ENCODE results near the gene TTLL1.

TTLL1 gene

DNA sequence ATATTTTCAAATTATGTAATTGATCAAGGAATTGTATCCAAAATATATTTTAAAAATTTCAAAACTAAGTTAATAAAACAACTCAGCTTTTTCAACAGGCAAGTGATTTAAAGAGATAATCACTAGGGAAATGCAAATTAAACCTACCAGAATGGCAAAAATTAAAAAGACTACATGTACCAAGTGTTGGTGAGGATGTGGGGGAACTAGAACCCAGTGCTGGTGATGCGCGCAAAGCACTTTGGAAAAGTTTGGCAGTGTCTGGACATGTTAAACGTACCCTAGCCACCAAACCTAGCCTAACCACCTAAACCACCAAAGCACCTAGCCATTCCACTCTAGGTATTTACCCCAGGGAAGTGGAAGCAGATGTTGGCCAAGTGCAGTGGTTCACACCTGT lies 97.1 kb downstream of the TTLL1 start:
- Histone ChIP-seq H3K36me3 (ENCODE audit: control insufficient read depth, low read length) (peaks cover 19% of the 10 kb centered on the region), H3K27ac (ENCODE audit: low read depth, low read length) (no peak overlapping the region), H3K9me3 (ENCODE audit: control insufficient read depth, insufficient read depth, low read length) (peaks cover 3% of the 10 kb centered on the region; the same call in 1 of the 2 replicates), H4K20me1 (ENCODE audit: control insufficient read depth, insufficient read depth, low read depth, low read length) (peaks cover 17% of the 10 kb centered on the region; the same call in 1 of the 2 replicates), H3K4me2 (ENCODE audit: low read length) (no peak overlapping the region), H3K27me3 (ENCODE audit: control insufficient read depth, low read length) (no peaks in the 10 kb centered on the region), H3K79me2 (ENCODE audit: control insufficient read depth, low read length) (peaks cover 90% of the 10 kb centered on the region), H3K9me2 (replicated peaks; ENCODE audit: control insufficient read depth, low read length) (no peaks in the 10 kb centered on the region), H3K4me3 (ENCODE audit: low read length) (no peak overlapping the region), H3F3A (ENCODE audit: control insufficient read depth, insufficient read depth) (0 out of 2 replicates have a peak, but pooled peaks cover 3% of the 10 kb centered on the region), H3K4me1 (ENCODE audit: control insufficient read depth, low read length) (peaks cover 38% of the 10 kb centered on the region)
- no peak for TF ChIP-seq EZH2phosphoT487 (IDR thresholded peaks at IDR 0.05; ENCODE audit: borderline replicate concordance, low read length)

DNA sequence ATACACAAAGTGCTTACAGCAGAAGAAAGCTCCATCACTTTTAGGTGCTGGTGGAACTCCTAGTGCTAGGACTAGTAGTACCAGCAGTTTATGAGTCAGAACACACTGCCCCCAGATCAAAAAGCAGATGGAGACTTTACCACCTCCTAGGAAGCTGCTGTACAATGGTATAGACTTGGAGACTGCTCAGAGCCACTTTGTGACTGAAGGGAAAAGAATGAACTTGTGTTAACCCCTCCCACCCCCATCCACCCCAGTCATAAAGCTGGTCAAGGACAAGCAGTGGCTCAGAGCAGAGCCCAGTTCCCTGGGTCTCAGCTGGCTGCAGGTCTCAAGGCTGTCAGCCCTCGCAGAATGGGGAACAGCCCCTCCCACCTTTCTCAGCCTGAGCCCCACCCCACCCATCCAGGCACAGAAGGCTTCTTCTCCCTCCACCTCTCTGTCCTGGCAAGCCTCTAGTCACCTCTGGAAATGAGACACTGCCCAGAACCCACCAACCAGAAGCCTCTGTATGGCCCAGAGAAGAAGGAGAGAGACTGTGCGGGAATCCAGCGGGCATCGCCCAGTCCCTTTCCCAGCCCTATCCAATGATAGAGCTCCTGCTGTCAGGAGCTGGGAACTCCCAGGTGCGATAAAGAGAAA lies 98.1 kb downstream of the TTLL1 start:
- Histone ChIP-seq H3K4me1 (ENCODE audit: control insufficient read depth, low read length) (peaks cover 38% of the 10 kb centered on the region), H3K27ac (ENCODE audit: low read depth, low read length) (no peak overlapping the region), H3K9me2 (replicated peaks; ENCODE audit: control insufficient read depth, low read length) (no peaks in the 10 kb centered on the region), H3K27me3 (ENCODE audit: control insufficient read depth, low read length) (no peaks in the 10 kb centered on the region), H3K36me3 (ENCODE audit: control insufficient read depth, low read length) (peaks cover 19% of the 10 kb centered on the region), H3K4me2 (ENCODE audit: low read length) (no peak overlapping the region), H3K9me3 (ENCODE audit: control insufficient read depth, insufficient read depth, low read length) (peaks cover 3% of the 10 kb centered on the region; the same call in 1 of the 2 replicates), H3K79me2 (ENCODE audit: control insufficient read depth, low read length) (peaks cover 90% of the 10 kb centered on the region), H3K4me3 (ENCODE audit: low read length) (no peak overlapping the region), H4K20me1 (ENCODE audit: control insufficient read depth, insufficient read depth, low read depth, low read length) (peaks cover 21% of the 10 kb centered on the region; the same call in 1 of the 2 replicates), H3F3A (ENCODE audit: control insufficient read depth, insufficient read depth) (0 out of 2 replicates have a peak, but pooled peaks cover 3% of the 10 kb centered on the region)
- no peak for TF ChIP-seq EZH2phosphoT487 (IDR thresholded peaks at IDR 0.05; ENCODE audit: borderline replicate concordance, low read length)
- TF ChIP-seq, protein P1, sequence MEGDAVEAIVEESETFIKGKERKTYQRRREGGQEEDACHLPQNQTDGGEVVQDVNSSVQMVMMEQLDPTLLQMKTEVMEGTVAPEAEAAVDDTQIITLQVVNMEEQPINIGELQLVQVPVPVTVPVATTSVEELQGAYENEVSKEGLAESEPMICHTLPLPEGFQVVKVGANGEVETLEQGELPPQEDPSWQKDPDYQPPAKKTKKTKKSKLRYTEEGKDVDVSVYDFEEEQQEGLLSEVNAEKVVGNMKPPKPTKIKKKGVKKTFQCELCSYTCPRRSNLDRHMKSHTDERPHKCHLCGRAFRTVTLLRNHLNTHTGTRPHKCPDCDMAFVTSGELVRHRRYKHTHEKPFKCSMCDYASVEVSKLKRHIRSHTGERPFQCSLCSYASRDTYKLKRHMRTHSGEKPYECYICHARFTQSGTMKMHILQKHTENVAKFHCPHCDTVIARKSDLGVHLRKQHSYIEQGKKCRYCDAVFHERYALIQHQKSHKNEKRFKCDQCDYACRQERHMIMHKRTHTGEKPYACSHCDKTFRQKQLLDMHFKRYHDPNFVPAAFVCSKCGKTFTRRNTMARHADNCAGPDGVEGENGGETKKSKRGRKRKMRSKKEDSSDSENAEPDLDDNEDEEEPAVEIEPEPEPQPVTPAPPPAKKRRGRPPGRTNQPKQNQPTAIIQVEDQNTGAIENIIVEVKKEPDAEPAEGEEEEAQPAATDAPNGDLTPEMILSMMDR (IDR thresholded peaks at IDR 0.05; ENCODE audit: low read depth, low read length, poor library complexity, severe bottlenecking) = no peak

DNA sequence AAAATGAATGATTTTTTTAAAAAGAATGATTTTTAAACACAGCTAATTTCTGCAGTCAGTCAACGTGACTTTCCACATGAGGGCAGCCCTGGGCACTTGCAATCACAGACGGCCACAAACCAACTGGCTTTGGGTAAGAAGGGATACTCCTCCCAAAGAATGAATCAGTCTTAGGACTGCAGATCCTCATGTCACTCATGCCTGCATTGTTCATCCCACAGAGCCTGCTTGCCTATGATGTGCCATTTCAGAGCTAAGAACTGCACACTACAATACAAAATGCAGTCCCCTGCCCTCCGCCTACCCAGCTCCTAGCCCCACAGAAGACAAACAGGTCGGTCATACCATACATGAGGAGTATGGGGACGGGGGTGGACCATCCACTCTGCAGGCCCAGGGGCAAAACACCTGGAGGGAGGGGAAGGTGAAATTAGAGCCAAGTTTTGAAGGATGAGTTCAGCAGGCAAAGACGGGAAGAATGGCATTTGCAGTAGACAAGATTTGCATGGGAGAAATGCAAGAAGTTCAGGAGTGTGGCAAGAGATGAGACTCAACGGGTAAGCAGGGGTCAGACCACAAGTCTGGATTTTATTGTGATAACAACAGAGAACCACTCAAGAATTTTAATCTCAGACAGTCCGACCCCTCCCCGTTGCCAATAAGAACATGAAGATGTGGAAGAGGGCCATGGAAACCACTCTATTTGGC lies 98.9 kb downstream of the TTLL1 start:
- peaks cover 3% of the 10 kb centered on the region; the same call in 1 of the 2 replicates for H3K9me3 ChIP-seq (ENCODE audit: control insufficient read depth, insufficient read depth, low read length)
- H3F3A ChIP-seq (ENCODE audit: control insufficient read depth, insufficient read depth) = 0 out of 2 replicates have a peak, but pooled peaks cover 3% of the 10 kb centered on the region
- no peak overlapping the region for H3K4me3 ChIP-seq (ENCODE audit: low read length)
- no peak overlapping the region for H3K27ac ChIP-seq (ENCODE audit: low read depth, low read length)
- peaks cover 21% of the 10 kb centered on the region; the same call in 1 of the 2 replicates for H4K20me1 ChIP-seq (ENCODE audit: control insufficient read depth, insufficient read depth, low read depth, low read length)
- no peaks in the 10 kb centered on the region for H3K9me2 ChIP-seq (replicated peaks; ENCODE audit: control insufficient read depth, low read length)
- H3K27me3 ChIP-seq (ENCODE audit: control insufficient read depth, low read length) = no peaks in the 10 kb centered on the region
- peaks cover 19% of the 10 kb centered on the region for H3K36me3 ChIP-seq (ENCODE audit: control insufficient read depth, low read length)
- H3K4me1 ChIP-seq (ENCODE audit: control insufficient read depth, low read length) = peaks cover 33% of the 10 kb centered on the region
- no peak for TF ChIP-seq EZH2phosphoT487 (IDR thresholded peaks at IDR 0.05; ENCODE audit: borderline replicate concordance, low read length)
- TF ChIP-seq, protein P1 (IDR thresholded peaks at IDR 0.05; ENCODE audit: low read depth, low read length, poor library complexity, severe bottlenecking) = no peak
- no peak overlapping the region for H3K4me2 ChIP-seq (ENCODE audit: low read length)
- peaks cover 90% of the 10 kb centered on the region for H3K79me2 ChIP-seq (ENCODE audit: control insufficient read depth, low read length)

All from DOHH2 (cell line).